Osteocyte (in vitro differentiated cells): Measurements from ENCODE around the gene SZRD1. TPM values are rescaled to one million over a fixed set of nuclear protein-coding genes. Genes with fewer than 3 reads are reported as not detected.
A peak's percentile ranks its signal among the peaks of the same experiment; 100 is the strongest.

Experiments used
- DNase-seq: peaks from one replicate; pipeline ENCODE4 v3.0.0; 2021; ENCODE audit warnings: mixed read lengths; ENCODE audit not compliant: unreplicated experiment; ENCODE audit errors: extremely low spot score
- H3K27ac Mint-ChIP-seq: one replicate; pipeline ENCODE4 v1.8.0; 2021; ENCODE audit warnings: mild to moderate bottlenecking, mixed read lengths; ENCODE audit not compliant: unreplicated experiment
- H3K27me3 Mint-ChIP-seq: one replicate; pipeline ENCODE4 v1.8.0; 2021; ENCODE audit warnings: mixed read lengths; ENCODE audit not compliant: unreplicated experiment
- H3K36me3 Mint-ChIP-seq: one replicate; pipeline ENCODE4 v1.8.0; 2021; ENCODE audit warnings: mixed read lengths; ENCODE audit not compliant: unreplicated experiment
- H3K4me1 Mint-ChIP-seq: one replicate; pipeline ENCODE4 v1.8.0; 2021; ENCODE audit warnings: mixed read lengths; ENCODE audit not compliant: unreplicated experiment
- H3K4me3 Mint-ChIP-seq: one replicate; pipeline ENCODE4 v1.8.0; 2021; ENCODE audit warnings: mild to moderate bottlenecking, moderate library complexity, mixed read lengths; ENCODE audit not compliant: unreplicated experiment
- H3K9me3 Mint-ChIP-seq: one replicate; pipeline ENCODE4 v1.8.0; 2021; ENCODE audit warnings: mixed read lengths; ENCODE audit not compliant: unreplicated experiment
- long read RNA-seq: library from polyadenylated mRNA; unstranded; transcript quantifications from one replicate; pipeline ENCODE4 v2.0.0, GENCODE V29; 2021
- total RNA-seq: library from RNA; stranded (reverse); gene quantifications from 2 replicates; pipeline ENCODE4 v1.2.1, GENCODE V29; 2021
- TF ChIP-seq, protein P1 (sequence below): fragments of 200-600 bp; sonication (generic); IDR thresholded peaks from 2 replicates; pipeline ENCODE4 v1.5.0; 2021; ENCODE audit warnings: antibody characterized with exemption, mild to moderate bottlenecking, moderate library complexity

The SZRD1 gene
- 141 and 143 TPM in 2 replicates for total RNA-seq
- long read RNA-seq, transcript SZRD1-202 (3 exons, 3,447 nt), result major isoform, 8 of 28 reads
- long read RNA-seq, transcript SZRD1-201 (4 exons, 3,636 nt), result minor isoform, 5 of 28 reads
- long read RNA-seq, partial matches to known transcripts, result 0 of 28 reads
- long read RNA-seq, other reads (novel, unspliced or antisense), result 12 of 28 reads

DNA sequence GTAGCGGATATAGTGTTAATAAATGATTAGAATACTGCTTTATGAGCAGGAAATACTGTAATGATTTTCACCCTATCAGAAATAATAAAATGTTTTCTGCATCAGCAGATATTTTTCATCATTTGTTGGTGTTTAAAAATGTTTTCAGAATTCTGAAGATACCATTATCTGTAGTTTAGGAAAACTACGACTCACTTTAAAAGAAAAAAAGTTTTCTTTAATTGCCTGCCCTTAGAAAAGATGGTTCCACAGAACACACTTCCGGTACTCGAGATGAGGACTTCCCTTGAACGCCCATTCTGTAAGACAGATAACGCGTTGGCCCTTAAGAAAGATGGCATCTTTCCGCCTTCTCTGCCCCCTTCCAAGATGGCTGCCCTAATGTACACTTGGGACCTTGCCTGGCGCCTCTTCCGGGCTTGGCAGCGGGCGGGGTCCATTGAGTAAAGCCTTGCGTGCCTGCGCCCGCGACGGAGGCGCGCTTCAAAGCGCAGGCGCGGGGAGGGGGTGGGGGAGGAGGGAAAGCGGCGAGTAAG lies at the start of gene SZRD1:
SZRD1 (plus strand) TSS at position 521 of the 536 bp plus-strand sequence. CDS start 16 bp downstream, outside the sequence.
- TF ChIP-seq, protein P1, sequence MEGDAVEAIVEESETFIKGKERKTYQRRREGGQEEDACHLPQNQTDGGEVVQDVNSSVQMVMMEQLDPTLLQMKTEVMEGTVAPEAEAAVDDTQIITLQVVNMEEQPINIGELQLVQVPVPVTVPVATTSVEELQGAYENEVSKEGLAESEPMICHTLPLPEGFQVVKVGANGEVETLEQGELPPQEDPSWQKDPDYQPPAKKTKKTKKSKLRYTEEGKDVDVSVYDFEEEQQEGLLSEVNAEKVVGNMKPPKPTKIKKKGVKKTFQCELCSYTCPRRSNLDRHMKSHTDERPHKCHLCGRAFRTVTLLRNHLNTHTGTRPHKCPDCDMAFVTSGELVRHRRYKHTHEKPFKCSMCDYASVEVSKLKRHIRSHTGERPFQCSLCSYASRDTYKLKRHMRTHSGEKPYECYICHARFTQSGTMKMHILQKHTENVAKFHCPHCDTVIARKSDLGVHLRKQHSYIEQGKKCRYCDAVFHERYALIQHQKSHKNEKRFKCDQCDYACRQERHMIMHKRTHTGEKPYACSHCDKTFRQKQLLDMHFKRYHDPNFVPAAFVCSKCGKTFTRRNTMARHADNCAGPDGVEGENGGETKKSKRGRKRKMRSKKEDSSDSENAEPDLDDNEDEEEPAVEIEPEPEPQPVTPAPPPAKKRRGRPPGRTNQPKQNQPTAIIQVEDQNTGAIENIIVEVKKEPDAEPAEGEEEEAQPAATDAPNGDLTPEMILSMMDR, result no peak
- Mint-ChIP-seq H3K27me3 (no peaks in the 10 kb centered on the region), H3K4me1 (peaks cover 38% of the 10 kb centered on the region), H3K9me3 (no peaks in the 10 kb centered on the region), H3K4me3 (peak within 1 kb of the TSS; percentile 92), H3K27ac (peak within 1 kb of the TSS; percentile 98), H3K36me3 (no peaks in the 10 kb centered on the region)
- peak; percentile 99 for DNase-seq

DNA sequence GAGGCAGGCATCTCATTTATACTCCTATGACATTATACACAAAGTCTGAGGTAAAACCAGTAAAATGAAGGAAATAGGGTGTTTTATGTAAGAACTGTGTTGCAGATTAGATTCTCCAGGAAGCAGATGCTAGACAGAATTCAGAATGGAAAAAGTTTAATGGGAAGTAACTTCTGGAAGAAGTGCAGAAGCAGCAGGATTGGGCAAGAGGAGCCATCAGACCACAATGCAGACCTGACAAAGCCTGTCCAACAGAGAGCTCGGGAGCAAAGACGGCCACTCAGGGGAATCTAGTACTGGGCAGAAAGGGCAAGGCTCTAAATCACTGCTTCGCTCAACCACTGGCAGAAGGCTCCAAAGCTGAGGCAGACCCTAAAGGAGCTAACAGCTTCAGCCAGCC lies 48.5 kb upstream of the SZRD1 start:
- Mint-ChIP-seq H3K4me3 (no peak overlapping the region), H3K9me3 (no peaks in the 10 kb centered on the region), H3K4me1 (peaks cover 11% of the 10 kb centered on the region), H3K36me3 (peaks cover 6% of the 10 kb centered on the region), H3K27ac (no peak overlapping the region), H3K27me3 (no peaks in the 10 kb centered on the region)
- no peak for DNase-seq
- TF ChIP-seq, protein P1, result no peak

- H3K27me3 Mint-ChIP-seq, result no peaks in the 10 kb centered on the region
- no peak overlapping the region for H3K27ac Mint-ChIP-seq
- no peak for DNase-seq
- H3K4me3 Mint-ChIP-seq, result no peak overlapping the region
- H3K36me3 Mint-ChIP-seq, result peaks cover 3% of the 10 kb centered on the region
- no peaks in the 10 kb centered on the region for H3K9me3 Mint-ChIP-seq
- TF ChIP-seq, protein P1, result no peak
- H3K4me1 Mint-ChIP-seq, result peaks cover 18% of the 10 kb centered on the region
Measured at GRCh38 chr1:16321176-16321867, 45.7 kb upstream of the SZRD1 start.

GRCh38 chr1:16324456-16324890 lies 42.6 kb upstream of the SZRD1 start:
- Mint-ChIP-seq H3K4me1 (peaks cover 23% of the 10 kb centered on the region), H3K36me3 (peaks cover 8% of the 10 kb centered on the region), H3K9me3 (no peaks in the 10 kb centered on the region), H3K4me3 (no peak overlapping the region), H3K27me3 (no peaks in the 10 kb centered on the region), H3K27ac (peak overlapping the region; percentile 92)
- TF ChIP-seq, protein P1, result no peak
- no peak for DNase-seq

DNA sequence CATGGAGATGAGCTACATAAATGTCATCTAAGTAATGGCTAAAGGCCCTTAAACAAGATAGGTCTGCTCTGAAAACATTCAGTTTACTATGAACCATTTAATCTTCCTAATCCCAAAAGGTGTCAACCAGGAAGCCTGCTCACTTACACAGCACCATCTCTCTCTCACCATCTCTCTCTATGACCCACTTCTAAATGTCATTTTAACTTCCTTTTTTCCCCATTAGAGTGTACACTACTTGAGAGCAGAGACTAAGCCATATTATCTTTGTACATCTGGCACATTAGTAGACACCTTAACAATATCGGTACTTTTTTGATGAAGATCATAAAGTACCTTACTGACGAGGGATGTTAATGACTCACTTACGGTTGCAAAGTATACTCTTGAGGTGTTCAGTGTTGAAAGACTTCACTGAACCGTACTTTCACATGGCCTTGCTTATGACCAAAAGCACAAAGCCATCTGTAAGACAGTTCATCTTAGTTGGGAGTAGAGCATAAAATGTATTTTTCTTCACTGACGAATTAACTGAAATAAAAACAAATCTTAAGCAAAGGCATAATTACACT lies 40.1 kb upstream of the SZRD1 start:
- DNase-seq, result no peak
- Mint-ChIP-seq H3K27me3 (no peaks in the 10 kb centered on the region), H3K36me3 (peaks cover 8% of the 10 kb centered on the region), H3K9me3 (no peaks in the 10 kb centered on the region), H3K4me1 (peaks cover 13% of the 10 kb centered on the region), H3K4me3 (no peak overlapping the region), H3K27ac (no peak overlapping the region)
- TF ChIP-seq, protein P1, result no peak
